HG02870 (cell line): ENCODE data around the gene HMGN3.

Experiments used
- ATAC-seq: cut with Tn5 transposase; IDR thresholded peaks from one replicate; pipeline ENCODE4 v1.9.1; 2021; ENCODE audit warnings: mild to moderate bottlenecking, moderate library complexity; ENCODE audit not compliant: unreplicated experiment

Gene HMGN3

GRCh38 chr6:79233611-79234149 is 802 bp downstream of the HMGN3 start:
- ATAC-seq = peak; percentile 56

- ATAC-seq = no peak
Observed at GRCh38 chr6:79232696-79233462, 1.6 kb downstream of the HMGN3 start.

DNA sequence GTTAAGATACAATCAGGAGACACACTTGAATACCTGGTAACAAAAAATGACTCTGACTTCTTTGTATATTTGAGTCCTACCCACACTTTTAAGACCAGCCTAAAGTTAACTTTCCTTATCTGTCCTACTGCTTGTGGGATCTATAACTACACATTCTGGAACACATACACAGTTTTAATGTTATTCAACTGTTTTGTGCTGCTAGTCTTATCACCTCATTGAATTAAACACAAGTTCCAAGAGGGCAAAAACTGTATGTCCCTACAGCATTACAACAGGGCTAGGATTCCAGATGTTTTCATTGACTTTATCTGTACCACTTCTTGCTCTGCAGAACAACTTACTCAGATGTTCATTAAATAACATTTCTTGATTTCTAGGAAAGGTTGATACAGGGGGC is 2.8 kb downstream of the HMGN3 start:
- no peak for ATAC-seq

DNA sequence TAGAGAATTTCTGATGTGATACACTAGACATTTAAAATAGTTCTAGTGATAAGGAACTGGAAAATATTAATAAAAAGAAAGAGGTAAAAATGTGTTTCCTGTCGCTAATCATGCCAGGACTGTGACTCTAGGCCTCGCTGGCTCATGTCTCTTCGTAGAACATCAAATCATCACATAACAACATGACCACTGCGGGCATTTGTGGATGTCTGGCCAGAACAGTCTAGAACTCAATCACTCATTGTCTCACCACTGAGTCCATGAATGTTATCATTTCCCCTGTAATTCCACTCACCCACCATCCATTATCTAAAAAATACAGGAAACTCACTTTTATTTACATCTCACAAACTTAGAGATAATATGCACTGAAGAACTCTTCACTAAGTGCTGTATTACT is 3.4 kb downstream of the HMGN3 start:
- no peak for ATAC-seq

- no peak for ATAC-seq
Observed at GRCh38 chr6:79230149-79230548, 4.3 kb downstream of the HMGN3 start.

- ATAC-seq = no peak
Observed at GRCh38 chr6:79227445-79227844, 7.0 kb downstream of the HMGN3 start.

DNA sequence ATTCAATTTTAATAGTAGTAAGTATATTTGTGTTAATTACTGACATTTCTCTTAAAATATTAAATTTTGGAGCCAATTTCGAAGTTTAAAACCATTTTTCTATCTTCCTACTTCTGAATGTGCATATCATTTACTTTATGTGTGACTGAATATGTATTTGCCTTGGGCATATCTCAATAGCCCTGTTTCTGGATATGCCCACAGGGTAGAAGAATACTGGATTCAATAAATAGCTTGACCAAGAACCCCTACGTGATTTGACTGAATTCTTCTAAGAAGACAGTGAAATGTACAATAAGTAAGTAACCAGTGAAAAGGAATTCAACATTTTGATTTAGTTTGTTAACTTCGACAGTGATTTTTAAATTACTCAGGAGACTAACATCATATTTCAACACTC is 7.8 kb downstream of the HMGN3 start:
- ATAC-seq = no peak

- ATAC-seq = no peak
Observed at GRCh38 chr6:79225717-79226599, 8.5 kb downstream of the HMGN3 start.

DNA sequence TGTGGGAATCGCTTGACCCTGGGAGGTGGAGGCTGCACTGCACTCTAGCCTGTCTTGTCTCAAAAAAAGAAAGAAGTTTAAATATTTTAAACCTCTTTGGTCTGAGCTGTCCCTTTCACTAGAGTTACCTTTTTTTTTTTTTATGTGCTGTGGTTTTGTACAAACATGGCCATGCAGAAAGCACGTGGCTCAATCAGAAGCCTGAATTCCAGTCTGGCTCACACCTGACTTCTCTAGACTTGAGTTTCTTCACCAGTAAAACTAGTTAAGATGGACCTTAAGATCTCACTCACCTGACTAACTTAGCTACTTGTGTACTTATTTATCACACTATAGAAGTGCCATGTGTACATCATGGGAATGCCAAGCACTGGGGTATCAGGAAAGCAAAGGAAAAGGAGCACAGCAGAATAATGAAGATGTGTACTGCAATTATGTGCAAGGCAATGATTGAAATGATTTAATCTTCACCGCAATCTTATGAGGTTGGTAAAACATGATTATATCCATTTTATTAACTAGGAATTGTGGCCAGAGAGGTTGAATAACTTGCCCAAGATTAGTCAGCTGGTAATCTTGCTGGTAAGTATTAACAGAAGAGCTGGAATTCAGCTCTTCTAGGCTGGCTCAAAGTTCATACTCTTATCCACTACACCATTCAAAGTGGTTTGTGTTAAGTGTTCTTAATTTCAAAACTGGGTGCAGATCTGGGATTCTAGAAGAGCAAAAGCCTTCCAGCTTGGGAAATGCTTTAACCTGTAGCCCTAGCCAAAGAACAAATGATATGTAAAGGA is 10.7 kb downstream of the HMGN3 start:
- no peak for ATAC-seq

DNA sequence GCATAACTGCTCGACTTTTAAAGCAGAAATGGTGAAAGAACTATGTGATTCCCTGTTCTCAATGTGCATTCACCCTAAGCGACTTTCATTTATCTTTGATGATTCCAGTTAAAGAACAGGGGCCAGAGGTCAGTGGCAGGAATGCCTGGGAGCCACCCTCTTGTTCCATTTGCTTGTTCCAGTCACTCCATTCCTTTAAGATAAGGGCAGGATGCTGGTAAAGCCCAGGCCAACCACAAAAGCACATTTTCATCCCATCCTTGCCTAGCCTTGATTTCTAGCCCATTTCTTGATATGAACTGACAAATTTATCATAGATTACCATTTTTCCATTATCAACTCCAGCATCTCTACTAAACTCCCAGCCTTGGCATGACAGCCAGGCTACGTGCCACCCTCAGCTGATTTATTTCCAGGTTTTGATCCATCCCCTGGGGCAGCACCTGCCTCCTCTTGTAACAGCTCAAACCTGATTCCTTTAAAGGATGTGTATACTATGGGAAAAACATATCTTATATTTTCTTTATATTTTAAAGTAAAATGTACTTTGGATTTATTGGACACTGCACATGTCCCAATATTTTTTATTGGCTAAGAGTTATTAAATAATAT is 19.2 kb downstream of the HMGN3 start:
- ATAC-seq = no peak

DNA sequence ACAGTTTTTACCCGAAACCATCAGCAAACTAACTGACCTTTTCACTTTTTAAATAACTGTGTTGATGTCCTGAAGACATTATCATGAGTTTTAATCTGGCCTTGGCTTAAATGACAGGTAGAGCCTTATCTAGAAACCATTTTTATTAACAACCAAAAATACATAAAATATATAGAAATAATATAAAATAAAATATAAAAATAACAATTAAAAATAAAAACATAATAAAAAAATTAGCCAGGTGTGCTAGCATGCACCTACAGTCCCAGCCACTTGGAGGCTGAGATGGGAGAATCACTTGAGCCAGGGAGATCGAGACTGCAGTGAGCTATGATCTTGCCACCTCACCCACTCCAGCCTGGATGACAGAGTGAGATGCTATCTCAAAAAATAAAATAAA is 21.6 kb downstream of the HMGN3 start:
- no peak for ATAC-seq

DNA sequence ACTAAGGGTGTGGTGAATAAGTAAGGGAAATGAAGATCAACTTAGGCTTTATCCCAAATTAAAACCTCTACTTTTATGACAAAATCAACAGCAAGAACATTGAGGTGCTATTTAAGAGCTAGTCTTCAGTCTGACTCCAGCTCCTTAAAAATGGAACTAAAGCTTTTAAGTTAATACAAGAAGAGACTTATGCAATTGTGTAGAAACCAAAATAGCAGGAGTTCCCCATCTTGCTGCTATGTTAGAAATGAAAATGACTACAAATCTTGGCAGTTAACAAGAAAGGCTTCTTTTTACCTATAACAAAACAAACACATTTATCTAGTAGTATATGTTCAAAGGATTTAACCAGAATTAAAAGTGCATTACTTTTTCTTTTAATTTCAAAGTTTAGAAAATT is 25.7 kb downstream of the HMGN3 start:
- ATAC-seq = no peak

GRCh38 chr6:79203753-79204253 is 30.7 kb downstream of the HMGN3 start:
- ATAC-seq = no peak

DNA sequence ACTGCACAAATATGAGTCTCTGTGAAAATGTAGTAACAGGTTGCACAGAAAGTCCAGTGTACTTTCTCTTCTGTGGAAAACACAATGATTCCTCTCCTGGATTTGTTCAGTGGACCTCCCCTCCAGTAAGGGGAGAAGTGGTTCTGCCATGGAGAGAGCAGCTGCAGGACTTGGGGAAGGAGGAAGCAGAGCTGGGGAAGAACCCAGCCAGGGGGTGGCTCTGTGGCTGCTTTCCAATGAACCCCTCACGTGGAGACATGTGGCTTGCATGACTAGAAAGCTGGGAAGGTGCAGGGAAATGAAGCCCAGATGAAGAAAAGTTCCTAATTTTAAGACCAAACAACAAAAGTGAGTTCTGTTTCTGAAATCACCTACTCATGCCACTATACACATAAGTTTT is 31.9 kb downstream of the HMGN3 start:
- ATAC-seq = no peak

DNA sequence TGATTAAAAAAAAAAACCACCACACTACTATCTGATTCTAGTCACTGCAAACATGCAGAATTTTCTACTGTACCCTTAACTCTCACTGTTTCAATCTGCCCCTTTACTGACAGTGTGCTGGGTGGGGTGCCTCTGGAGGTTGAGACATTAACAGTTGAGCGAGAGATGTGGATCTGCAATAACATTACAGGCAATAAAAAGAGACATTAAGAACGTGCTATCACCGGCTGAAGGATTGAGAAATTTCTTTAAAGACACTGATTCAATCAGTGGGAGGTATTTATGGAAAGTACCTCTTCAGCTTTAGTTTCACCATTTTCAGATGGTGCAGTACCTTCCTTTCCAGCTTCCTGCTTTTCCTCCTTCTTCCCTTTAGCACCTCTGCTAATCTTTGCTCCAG is 32.5 kb downstream of the HMGN3 start:
- no peak for ATAC-seq

DNA sequence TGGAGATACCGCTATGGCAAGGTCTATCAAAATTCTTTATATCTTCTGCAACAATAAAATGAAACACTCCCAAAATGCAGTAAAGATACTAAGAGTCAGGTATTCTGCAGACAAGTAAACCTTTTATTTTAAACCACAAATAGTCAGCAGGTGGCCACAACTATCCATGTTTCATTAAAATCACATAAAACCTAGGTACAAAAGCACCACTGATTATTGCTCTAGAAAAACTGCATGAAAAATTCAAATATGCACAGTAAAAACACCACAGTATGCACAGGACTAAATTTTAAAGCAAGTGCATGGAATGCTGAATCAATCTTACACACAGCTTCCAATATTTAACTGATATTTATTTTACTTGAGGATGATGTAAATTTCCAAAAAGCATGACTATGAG is 33.3 kb downstream of the HMGN3 start:
- no peak for ATAC-seq

DNA sequence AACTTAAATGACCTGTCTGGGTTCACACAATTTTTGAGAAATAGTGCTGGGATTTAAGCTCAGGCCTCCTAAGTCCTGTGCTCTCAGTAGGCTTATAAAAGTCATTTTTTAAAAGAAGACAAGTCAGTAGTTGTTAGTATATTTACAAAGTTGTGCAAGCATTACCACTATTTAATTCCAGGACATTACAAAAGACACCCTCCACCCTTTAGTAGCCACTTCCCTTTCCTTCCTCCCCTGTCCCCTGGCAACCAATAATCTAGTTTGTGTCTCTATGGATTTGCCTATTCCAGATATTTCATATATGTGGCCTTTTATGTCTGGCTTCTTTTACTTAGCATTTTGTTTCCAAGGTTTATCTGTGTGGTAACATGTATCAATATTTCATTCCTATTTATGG is 37.6 kb downstream of the HMGN3 start:
- ATAC-seq = no peak

GRCh38 chr6:79193971-79194370 is 40.5 kb downstream of the HMGN3 start:
- no peak for ATAC-seq

- no peak for ATAC-seq
Observed at GRCh38 chr6:79189760-79190350, 44.6 kb downstream of the HMGN3 start.

DNA sequence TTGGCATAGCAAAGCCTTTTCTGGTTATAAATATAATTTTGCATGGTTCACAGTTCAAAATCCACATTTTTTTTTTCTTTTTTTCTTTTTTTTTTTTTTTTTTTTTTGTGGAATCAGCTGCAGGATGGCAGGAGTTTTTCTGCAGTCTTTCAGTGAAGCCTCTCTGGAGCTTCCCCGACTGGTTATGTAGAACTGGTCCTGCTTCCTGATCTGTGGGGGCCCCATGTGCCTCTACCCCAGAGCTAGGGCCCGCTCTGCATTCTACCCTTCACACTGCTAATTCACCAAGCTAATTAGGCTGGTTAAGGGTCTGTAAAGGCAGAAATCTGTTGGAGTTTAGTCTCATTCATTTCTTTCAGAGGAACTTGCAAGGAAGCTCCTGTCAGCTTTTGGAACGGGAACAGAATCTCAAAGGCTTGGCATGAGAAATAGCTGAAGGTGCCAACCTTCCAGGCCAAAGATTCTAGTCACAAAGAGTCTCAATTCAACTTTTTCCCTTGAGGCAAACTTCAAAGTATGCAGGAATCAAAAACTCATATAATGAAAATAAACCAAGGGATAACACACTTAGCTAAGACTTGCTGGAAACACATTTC is 45.5 kb downstream of the HMGN3 start:
- ATAC-seq = no peak
